NCI-H524 treated with DMSO at 0.1 percent for 48 hours (cell line): ENCODE data around the gene SETSIP.
"Not testable (repeated sequence)": the region's sequence is repeated elsewhere in the genome, so short reads cannot be mapped to it uniquely, and the experiment has no call there.

Source experiments
- DNase-seq: peaks from one replicate; lab custom pipeline; 2025; lab: John Stamatoyannopoulos, UW

SETSIP gene, protein sequence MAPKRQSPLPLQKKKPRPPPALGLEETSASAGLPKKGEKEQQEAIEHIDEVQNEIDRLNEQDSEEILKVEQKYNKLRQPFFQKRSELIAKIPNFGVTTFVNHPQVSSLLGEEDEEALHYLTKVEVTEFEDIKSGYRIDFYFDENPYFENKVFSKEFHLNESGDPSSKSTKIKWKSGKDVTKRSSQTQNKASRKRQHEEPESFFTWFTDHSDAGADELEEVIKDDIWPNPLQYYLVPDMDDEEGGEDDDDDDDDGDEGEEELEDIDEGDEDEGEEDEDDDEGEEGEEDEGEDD

DNA sequence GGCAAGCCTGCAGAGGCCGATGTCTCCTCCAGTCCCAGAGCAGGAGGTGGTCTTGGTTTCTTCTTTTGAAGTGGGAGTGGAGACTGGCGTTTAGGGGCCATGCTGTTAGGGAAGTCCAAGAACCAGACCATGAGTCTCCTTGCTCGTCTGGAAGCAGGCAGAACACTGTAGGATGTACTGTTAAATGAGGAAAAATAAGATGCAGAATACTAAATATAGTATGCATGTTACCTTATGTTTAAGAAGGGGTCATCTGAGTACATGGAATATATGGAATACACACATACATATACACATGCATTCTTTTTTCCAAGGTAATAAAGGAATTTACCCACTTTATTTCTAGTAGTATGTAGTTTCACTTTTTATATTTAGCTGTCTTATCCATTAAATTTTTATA is at the start of gene SETSIP:
Gene SETSIP, minus strand, starts transcription at position 101 of the 400 bp plus-strand sequence. Its CDS starts 0 bp downstream, at position 101.
- no peak for DNase-seq

DNA sequence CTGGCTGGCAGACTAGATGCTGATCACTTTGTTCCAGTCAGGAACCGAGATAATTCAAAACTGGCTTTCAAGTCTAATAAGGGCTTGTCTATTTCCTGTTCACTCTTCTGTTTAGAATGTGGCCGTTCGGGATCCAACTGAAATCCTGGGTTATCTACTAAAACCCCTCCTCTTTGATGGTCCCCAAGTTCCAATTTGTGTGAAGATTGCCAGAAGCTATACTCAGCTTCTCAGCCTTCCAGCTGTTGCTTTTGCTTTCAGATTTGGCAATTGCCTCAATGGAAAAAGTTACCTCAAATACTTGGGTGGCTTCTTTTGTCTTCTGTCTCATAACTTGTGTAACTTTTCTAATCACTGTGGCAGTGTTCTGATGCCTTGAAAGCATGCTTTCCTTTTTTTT is 48.7 kb upstream of the SETSIP start:
- no peak for DNase-seq

DNA sequence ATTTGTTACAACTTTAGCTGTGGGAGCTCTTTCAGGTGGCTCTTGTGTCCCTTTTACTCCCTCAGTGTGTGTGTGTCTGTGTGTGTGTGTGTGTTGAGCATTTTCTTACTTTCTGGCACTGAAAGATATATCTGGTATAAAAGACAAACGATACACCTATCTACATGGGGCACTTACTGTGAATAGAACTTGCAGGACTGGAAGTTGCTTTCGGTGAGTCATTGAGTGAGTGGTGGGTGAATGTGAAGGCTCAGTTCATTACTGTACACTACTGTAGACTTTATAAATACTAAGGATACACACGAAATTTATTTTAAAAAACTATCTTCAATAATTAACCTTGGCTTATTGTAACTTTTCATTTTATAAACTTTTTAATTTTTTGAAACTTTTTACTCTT is 43.6 kb upstream of the SETSIP start:
- no peak for DNase-seq

GRCh38 chr1:92117526-92117925 is 42.3 kb upstream of the SETSIP start:
- no peak for DNase-seq

DNA sequence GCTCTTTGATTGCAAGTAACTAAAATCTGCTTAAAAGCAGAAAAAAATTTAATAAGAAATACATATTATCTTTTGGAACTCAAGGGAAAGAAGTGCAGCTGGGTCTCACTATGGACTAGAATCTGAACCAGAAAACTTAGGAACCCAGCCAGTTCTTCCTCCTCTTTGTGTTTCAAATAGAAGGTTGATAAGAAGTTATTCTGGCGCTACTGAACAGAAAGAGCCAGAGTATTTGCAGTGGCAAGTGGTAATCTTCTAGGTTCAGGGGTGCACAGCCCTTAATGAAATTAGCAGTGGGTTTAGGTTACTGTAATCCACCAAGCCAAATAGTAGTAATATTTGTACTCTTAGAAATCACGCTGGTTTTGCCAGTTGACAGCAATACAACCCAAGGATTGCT is 33.4 kb upstream of the SETSIP start:
- DNase-seq: no peak

DNA sequence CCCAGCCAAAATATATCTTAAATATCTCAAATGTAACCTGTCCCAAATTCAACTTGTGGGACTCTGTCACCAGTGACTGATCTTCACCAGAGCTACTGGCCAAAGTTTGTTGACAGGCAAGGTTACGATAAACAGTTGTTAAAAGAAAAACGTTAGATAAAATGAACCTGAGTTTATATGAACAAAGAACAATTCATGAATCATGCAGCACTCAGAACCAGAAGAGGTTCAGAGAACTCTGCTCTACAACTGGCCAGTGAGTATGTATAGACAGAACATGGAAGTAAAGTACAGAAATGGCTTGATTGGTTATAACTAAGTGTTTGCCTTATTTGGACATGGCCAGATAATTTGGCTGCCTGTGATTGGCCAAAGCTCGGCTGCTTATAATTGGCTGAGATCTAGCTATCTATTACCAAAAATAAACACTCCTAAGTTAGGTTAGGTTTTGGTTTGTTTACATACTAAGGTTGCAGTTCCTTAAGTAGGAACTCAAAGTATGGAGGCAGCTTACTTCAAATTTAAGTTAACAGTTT is 30.4 kb upstream of the SETSIP start:
- DNase-seq: no peak

GRCh38 chr1:92096317-92096716 is 21.1 kb upstream of the SETSIP start:
- no peak for DNase-seq

DNA sequence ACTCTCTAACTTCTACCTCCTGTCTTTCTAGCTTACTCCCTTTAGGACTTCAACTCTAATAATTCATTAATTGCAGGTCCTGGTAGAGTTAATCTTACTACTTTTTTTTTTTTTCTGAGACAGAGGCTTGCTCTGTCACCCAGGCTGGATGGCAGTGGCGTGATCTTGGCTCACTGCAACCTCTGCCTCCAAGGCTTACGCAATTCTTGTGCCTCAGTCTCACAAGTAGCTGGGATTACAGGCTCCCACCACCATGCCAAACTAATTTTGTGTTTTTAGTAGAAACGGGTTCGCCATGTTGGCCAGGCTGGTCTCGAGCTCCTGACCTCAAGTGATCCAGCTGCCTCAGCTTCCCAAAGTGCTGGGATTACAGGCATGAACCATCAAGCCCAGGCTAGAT is 20.7 kb upstream of the SETSIP start:
- no peak for DNase-seq

DNA sequence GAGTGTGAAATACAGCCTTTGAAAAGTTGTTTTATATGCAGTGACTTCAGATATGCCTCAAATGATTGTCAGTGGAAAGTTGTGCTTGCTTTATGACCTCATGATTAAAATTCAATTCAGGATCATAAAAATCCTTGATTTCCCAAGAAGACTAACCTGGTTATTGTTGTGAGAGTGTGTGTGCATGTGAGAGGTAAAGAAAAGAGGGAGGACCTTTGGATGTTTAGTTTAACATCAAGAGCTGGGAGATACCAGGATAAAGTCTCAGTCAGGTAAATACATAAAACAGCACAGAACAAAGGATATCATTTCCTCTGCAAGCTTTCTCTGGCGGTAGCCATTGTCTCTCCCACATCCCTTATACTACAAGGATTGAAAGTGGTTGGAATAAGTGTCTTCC is 19.4 kb upstream of the SETSIP start:
- no peak for DNase-seq

- no peak for DNase-seq
Measured at GRCh38 chr1:92094090-92094489, 18.9 kb upstream of the SETSIP start.

DNA sequence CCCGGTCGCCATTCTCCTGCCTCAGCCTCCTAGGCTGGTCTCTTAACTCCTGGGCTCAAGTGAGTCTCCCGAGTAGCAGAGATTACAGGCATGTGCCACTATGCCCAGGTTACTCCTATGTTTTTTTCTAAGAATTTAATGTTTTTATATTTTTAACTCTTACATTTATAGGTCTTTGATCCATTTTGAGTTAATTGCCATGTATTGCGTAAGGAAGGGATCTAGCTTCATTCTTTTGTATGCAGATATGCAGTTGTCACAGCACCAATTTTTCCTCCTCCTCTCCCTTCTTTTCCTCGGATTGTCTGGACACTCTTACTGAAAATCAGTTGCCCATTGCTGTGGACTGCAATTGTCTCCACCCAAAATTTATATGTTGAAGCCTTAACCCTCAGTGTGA is 16.4 kb upstream of the SETSIP start:
- DNase-seq: no peak

GRCh38 chr1:92087542-92087941 is 12.3 kb upstream of the SETSIP start:
- peak; percentile 1 for DNase-seq

- DNase-seq: no peak
Measured at GRCh38 chr1:92085727-92086126, 10.5 kb upstream of the SETSIP start.

DNA sequence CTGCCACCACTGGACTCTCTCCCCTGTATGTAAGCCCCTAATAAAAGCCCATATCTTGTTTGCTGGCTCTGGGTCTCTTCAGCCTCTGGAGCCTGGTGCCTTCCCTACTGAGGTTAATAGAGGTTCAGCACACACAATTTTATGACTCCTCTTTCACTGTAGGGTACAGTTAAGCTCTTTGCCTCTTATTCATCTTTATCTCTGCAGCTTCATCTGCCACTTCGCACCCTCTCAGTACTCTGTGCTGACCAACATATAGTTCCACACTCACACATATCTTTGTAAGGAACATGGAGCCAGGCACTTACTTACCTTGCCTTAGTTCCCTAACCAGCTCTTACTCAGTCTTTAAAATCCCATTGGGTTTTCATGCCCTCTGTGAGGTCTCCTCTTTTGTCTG is 9.4 kb upstream of the SETSIP start:
- no peak for DNase-seq

- DNase-seq: no peak
Measured at GRCh38 chr1:92081031-92081430, 5.8 kb upstream of the SETSIP start.

GRCh38 chr1:92080128-92080985 is 5.1 kb upstream of the SETSIP start, which contains the start of gene BTBD8:
BTBD8 (plus strand) TSS chr1:92080345; CDS start chr1:92080572, 227 bp downstream.
- DNase-seq: peak; percentile 56

DNA sequence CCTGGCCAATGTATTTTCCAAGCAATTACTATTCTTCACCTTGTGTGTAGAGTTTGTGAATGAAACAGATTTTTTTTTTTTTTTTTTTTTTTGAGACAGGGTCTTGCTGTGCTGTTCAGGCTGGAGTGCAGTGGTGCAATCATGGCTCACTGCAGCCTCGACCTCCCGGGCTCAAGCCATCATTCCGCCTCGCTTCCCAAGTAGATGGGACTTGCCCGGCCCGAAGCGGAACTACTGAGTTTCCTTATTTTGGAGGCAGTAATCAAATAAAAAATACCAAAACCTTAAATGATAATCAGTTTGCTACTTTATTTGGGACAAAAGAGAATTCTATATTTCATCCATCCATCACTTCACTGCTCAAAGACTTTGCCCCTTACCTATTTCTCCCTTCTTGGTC is 4.2 kb upstream of the SETSIP start:
- DNase-seq: no peak

- DNase-seq: not testable (repeated sequence)
Measured at GRCh38 chr1:92078077-92078476, 2.9 kb upstream of the SETSIP start.

DNA sequence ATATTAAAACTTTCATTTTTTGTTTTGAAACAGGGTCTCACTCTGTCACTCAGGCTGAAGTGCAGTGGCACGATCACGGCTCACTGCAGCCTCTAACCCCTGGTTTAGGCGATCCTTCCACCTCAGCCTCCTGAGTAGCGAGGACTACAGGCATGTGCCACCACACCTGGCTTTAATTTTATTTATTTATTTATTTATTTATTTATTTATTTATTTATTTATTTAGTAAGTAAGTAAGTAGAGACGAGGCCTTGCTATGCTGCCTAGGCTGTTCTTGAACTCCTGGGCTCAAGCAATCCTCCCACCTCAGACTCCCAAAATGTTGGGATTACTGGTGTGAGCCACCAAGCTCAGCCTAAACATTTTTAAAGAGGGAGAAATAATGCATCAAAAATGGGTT is 1.2 kb upstream of the SETSIP start:
- DNase-seq: no peak

GRCh38 chr1:92074446-92074845 is 765 bp downstream of the SETSIP start:
- not testable (repeated sequence) for DNase-seq

- DNase-seq: no peak
Measured at GRCh38 chr1:92070892-92071291, 4.3 kb downstream of the SETSIP start.

- no peak for DNase-seq
Measured at GRCh38 chr1:92066321-92066720, 8.9 kb downstream of the SETSIP start.

DNA sequence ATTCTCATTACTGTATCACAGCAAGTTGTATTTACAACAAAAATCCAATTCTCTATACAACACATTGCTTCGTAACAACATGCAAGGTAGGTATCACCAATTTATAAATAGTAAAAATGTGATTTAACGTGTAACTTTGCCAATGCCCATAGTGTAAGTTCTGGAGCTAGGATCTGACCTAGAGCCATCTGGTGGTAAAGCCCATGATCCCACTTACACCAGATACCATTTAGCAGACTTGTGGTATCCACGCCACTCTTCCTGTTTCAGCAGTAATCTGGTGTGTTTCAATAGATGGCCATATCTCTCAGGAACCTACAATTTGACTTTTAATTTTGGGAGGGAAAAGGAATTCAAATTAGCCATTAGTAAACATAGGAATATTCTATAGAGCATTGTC is 10.2 kb downstream of the SETSIP start:
- DNase-seq: no peak
